Measurements from ENCODE around the gene CUTA.
"Not testable (repeated sequence)": the region's sequence is repeated elsewhere in the genome, so short reads cannot be mapped to it uniquely, and the experiment has no call there.

The CUTA gene

GRCh38 chr6:33410050-33410710 lies 7.7 kb downstream of the CUTA start:
- Histone ChIP-seq H3K4me3 (ENCODE audit: low read depth in 1 of 2, low read length in 2 of 2) (peak overlapping the region; percentile 69 to 88), H3K9me3 (ENCODE audit: control insufficient read depth in 1 of 2, low read length in 2 of 2) (no peaks in the 10 kb centered on the region), H3K36me3 (ENCODE audit: control insufficient read depth in 1 of 2, insufficient read depth in 2 of 2, low read length in 2 of 2) (peaks cover 23 to 31% of the 10 kb centered on the region in 2 donors), H3K4me1 (ENCODE audit: control insufficient read depth in 1 of 2, insufficient read depth in 2 of 2, low read length in 2 of 2) (peaks cover 3 to 25% of the 10 kb centered on the region in 2 donors), H3K27me3 (ENCODE audit: low read depth, low read length) (no peaks in the 10 kb centered on the region), H3K27ac (ENCODE audit: low read length) (peak overlapping the region; percentile 80)

- Histone ChIP-seq H3K27ac (ENCODE audit: low read length) (no peak overlapping the region), H3K4me1 (ENCODE audit: control insufficient read depth in 1 of 2, insufficient read depth in 2 of 2, low read length in 2 of 2) (peaks cover 0 to 12% of the 10 kb centered on the region in 2 donors), H3K27me3 (ENCODE audit: low read depth, low read length) (no peaks in the 10 kb centered on the region), H3K36me3 (ENCODE audit: control insufficient read depth in 1 of 2, insufficient read depth in 2 of 2, low read length in 2 of 2) (peaks cover 1 to 2% of the 10 kb centered on the region in 2 donors), H3K4me3 (ENCODE audit: low read depth in 1 of 2, low read length in 2 of 2) (no peak overlapping the region), H3K9me3 (ENCODE audit: control insufficient read depth in 1 of 2, low read length in 2 of 2) (no peaks in the 10 kb centered on the region)
These were observed 10.7 kb downstream of the CUTA start for GRCh38 chr6:33407132-33407718.

GRCh38 chr6:33406126-33406525 lies 11.8 kb downstream of the CUTA start:
- no peaks in the 10 kb centered on the region for H3K9me3 ChIP-seq (ENCODE audit: control insufficient read depth in 1 of 2, low read length in 2 of 2)
- peaks cover 0 to 3% of the 10 kb centered on the region in 2 donors for H3K4me1 ChIP-seq (ENCODE audit: control insufficient read depth in 1 of 2, insufficient read depth in 2 of 2, low read length in 2 of 2)

GRCh38 chr6:33405386-33405940 lies 12.4 kb downstream of the CUTA start:
- Histone ChIP-seq H3K27me3 (ENCODE audit: low read depth, low read length) (no peaks in the 10 kb centered on the region), H3K9me3 (ENCODE audit: control insufficient read depth in 1 of 2, low read length in 2 of 2) (no peaks in the 10 kb centered on the region), H3K36me3 (ENCODE audit: control insufficient read depth in 1 of 2, insufficient read depth in 2 of 2, low read length in 2 of 2) (no peaks in the 10 kb centered on the region), H3K4me1 (ENCODE audit: control insufficient read depth in 1 of 2, insufficient read depth in 2 of 2, low read length in 2 of 2) (peaks cover 0 to 3% of the 10 kb centered on the region in 2 donors), H3K27ac (ENCODE audit: low read length) (no peak overlapping the region), H3K4me3 (ENCODE audit: low read depth in 1 of 2, low read length in 2 of 2) (no peak overlapping the region)

More at GRCh38 chr6:33406126-33406525, 11.8 kb downstream of the CUTA start:
- H3K27ac ChIP-seq (ENCODE audit: low read length) = no peak overlapping the region
- no peaks in the 10 kb centered on the region for H3K27me3 ChIP-seq (ENCODE audit: low read depth, low read length)
- H3K4me3 ChIP-seq (ENCODE audit: low read depth in 1 of 2, low read length in 2 of 2) = no peak overlapping the region
- no peaks in the 10 kb centered on the region for H3K36me3 ChIP-seq (ENCODE audit: control insufficient read depth in 1 of 2, insufficient read depth in 2 of 2, low read length in 2 of 2)

- Histone ChIP-seq H3K4me1 (ENCODE audit: control insufficient read depth in 1 of 2, insufficient read depth in 2 of 2, low read length in 2 of 2) (peaks cover 0 to 3% of the 10 kb centered on the region in 2 donors), H3K4me3 (ENCODE audit: low read depth in 1 of 2, low read length in 2 of 2) (no peak overlapping the region), H3K27me3 (ENCODE audit: low read depth, low read length) (no peaks in the 10 kb centered on the region), H3K36me3 (ENCODE audit: control insufficient read depth in 1 of 2, insufficient read depth in 2 of 2, low read length in 2 of 2) (no peaks in the 10 kb centered on the region), H3K9me3 (ENCODE audit: control insufficient read depth in 1 of 2, low read length in 2 of 2) (no peaks in the 10 kb centered on the region), H3K27ac (ENCODE audit: low read length) (no peak overlapping the region)
These were observed 13.0 kb downstream of the CUTA start for GRCh38 chr6:33404884-33405283.

GRCh38 chr6:33399881-33400280 lies 18.0 kb downstream of the CUTA start:
- H3K4me3 ChIP-seq (ENCODE audit: low read depth in 1 of 2, low read length in 2 of 2); H3K9me3 ChIP-seq (ENCODE audit: control insufficient read depth in 1 of 2, low read length in 2 of 2); H3K36me3 ChIP-seq (ENCODE audit: control insufficient read depth in 1 of 2, insufficient read depth in 2 of 2, low read length in 2 of 2); H3K27ac ChIP-seq (ENCODE audit: low read length); H3K4me1 ChIP-seq (ENCODE audit: control insufficient read depth in 1 of 2, insufficient read depth in 2 of 2, low read length in 2 of 2); H3K27me3 ChIP-seq (ENCODE audit: low read depth, low read length): not testable (repeated sequence)

GRCh38 chr6:33398601-33399000 lies 19.3 kb downstream of the CUTA start:
- H3K4me3 ChIP-seq (ENCODE audit: low read depth in 1 of 2, low read length in 2 of 2); H3K9me3 ChIP-seq (ENCODE audit: control insufficient read depth in 1 of 2, low read length in 2 of 2): not testable (repeated sequence)

GRCh38 chr6:33397541-33397940 lies 20.4 kb downstream of the CUTA start:
- H3K4me3 ChIP-seq (ENCODE audit: low read depth in 1 of 2, low read length in 2 of 2) = no peak overlapping the region
- no peak overlapping the region for H3K27ac ChIP-seq (ENCODE audit: low read length)
- no peaks in the 10 kb centered on the region for H3K4me1 ChIP-seq (ENCODE audit: control insufficient read depth in 1 of 2, insufficient read depth in 2 of 2, low read length in 2 of 2)
- no peaks in the 10 kb centered on the region for H3K36me3 ChIP-seq (ENCODE audit: control insufficient read depth in 1 of 2, insufficient read depth in 2 of 2, low read length in 2 of 2)
- no peaks in the 10 kb centered on the region for H3K27me3 ChIP-seq (ENCODE audit: low read depth, low read length)
- no peaks in the 10 kb centered on the region for H3K9me3 ChIP-seq (ENCODE audit: control insufficient read depth in 1 of 2, low read length in 2 of 2)

More at GRCh38 chr6:33398601-33399000, 19.3 kb downstream of the CUTA start:
- H3K27me3 ChIP-seq (ENCODE audit: low read depth, low read length); H3K27ac ChIP-seq (ENCODE audit: low read length); H3K4me1 ChIP-seq (ENCODE audit: control insufficient read depth in 1 of 2, insufficient read depth in 2 of 2, low read length in 2 of 2); H3K36me3 ChIP-seq (ENCODE audit: control insufficient read depth in 1 of 2, insufficient read depth in 2 of 2, low read length in 2 of 2): not testable (repeated sequence)

- Histone ChIP-seq H3K27me3 (ENCODE audit: low read depth, low read length) (no peaks in the 10 kb centered on the region), H3K36me3 (ENCODE audit: control insufficient read depth in 1 of 2, insufficient read depth in 2 of 2, low read length in 2 of 2) (no peaks in the 10 kb centered on the region), H3K27ac (ENCODE audit: low read length) (no peak overlapping the region), H3K4me3 (ENCODE audit: low read depth in 1 of 2, low read length in 2 of 2) (peak overlapping the region in 1 of 2 donors; percentile 67), H3K4me1 (ENCODE audit: control insufficient read depth in 1 of 2, insufficient read depth in 2 of 2, low read length in 2 of 2) (peaks cover 0 to 7% of the 10 kb centered on the region in 2 donors), H3K9me3 (ENCODE audit: control insufficient read depth in 1 of 2, low read length in 2 of 2) (no peaks in the 10 kb centered on the region)
These were observed 24.9 kb downstream of the CUTA start for GRCh38 chr6:33392979-33393378.

GRCh38 chr6:33392595-33392948 lies 25.3 kb downstream of the CUTA start:
- H3K4me3 ChIP-seq (ENCODE audit: low read depth in 1 of 2, low read length in 2 of 2) = peak overlapping the region in 1 of 2 donors; percentile 67
- peak overlapping the region; percentile 17 for H3K27ac ChIP-seq (ENCODE audit: low read length)
- H3K9me3 ChIP-seq (ENCODE audit: control insufficient read depth in 1 of 2, low read length in 2 of 2) = no peaks in the 10 kb centered on the region

GRCh38 chr6:33391922-33392594 lies 25.8 kb downstream of the CUTA start:
- peak overlapping the region; percentile 17 for H3K27ac ChIP-seq (ENCODE audit: low read length)
- peaks cover 0 to 7% of the 10 kb centered on the region in 2 donors for H3K4me1 ChIP-seq (ENCODE audit: control insufficient read depth in 1 of 2, insufficient read depth in 2 of 2, low read length in 2 of 2)
- H3K27me3 ChIP-seq (ENCODE audit: low read depth, low read length) = no peaks in the 10 kb centered on the region
- no peaks in the 10 kb centered on the region for H3K36me3 ChIP-seq (ENCODE audit: control insufficient read depth in 1 of 2, insufficient read depth in 2 of 2, low read length in 2 of 2)
- peak overlapping the region; percentile 67 to 81 for H3K4me3 ChIP-seq (ENCODE audit: low read depth in 1 of 2, low read length in 2 of 2)
- no peaks in the 10 kb centered on the region for H3K9me3 ChIP-seq (ENCODE audit: control insufficient read depth in 1 of 2, low read length in 2 of 2)

More at GRCh38 chr6:33392595-33392948, 25.3 kb downstream of the CUTA start:
- H3K27me3 ChIP-seq (ENCODE audit: low read depth, low read length) = no peaks in the 10 kb centered on the region
- peaks cover 0 to 7% of the 10 kb centered on the region in 2 donors for H3K4me1 ChIP-seq (ENCODE audit: control insufficient read depth in 1 of 2, insufficient read depth in 2 of 2, low read length in 2 of 2)
- no peaks in the 10 kb centered on the region for H3K36me3 ChIP-seq (ENCODE audit: control insufficient read depth in 1 of 2, insufficient read depth in 2 of 2, low read length in 2 of 2)

Data from muscle layer of duodenum (tissue), 2 donors.